Activated CD4-positive, alpha-beta T cell treated with anti-CD3 and anti-CD28 coated beads for 36 hours (primary cell): ENCODE measurements around the gene TCL1B. TPM values are rescaled to one million over a fixed set of nuclear protein-coding genes. Genes with fewer than 3 reads are reported as not detected.

Source experiments
- ATAC-seq: fragments of 200-7000 bp; cut with Tn5 transposase; one replicate; pipeline ENCODE4 v1.10.0; 2021; ENCODE audit warnings: mild to moderate bottlenecking, moderate library complexity
- CTCF ChIA-PET: fragments of 350-600 bp; sonication (Branson Sonifier 250); formaldehyde crosslinking; loops from one replicate; lab custom pipeline; 2021; ENCODE audit warnings: antibody characterized with exemption; lab: Charles Lee
- POLR2A ChIA-PET: fragments of 350-600 bp; sonication (Branson Sonifier 250); formaldehyde crosslinking; loops from one replicate; lab custom pipeline; 2021; ENCODE audit warnings: antibody characterized with exemption, inconsistent platforms; lab: Charles Lee
- DNase-seq: peaks from one replicate; pipeline ENCODE4 v3.0.0-alpha.2; 2020
- H3K27ac Mint-ChIP-seq: one replicate; pipeline ENCODE4 v1.8.0; 2021; ENCODE audit warnings: mixed read lengths
- H3K27me3 Mint-ChIP-seq: one replicate; pipeline ENCODE4 v1.8.0; 2021; ENCODE audit warnings: mixed read lengths
- H3K36me3 Mint-ChIP-seq: one replicate; pipeline ENCODE4 v1.8.0; 2021; ENCODE audit warnings: low read depth, mixed read lengths
- H3K4me1 Mint-ChIP-seq: one replicate; pipeline ENCODE4 v1.8.0; 2021; ENCODE audit warnings: mixed read lengths
- H3K4me3 Mint-ChIP-seq: one replicate; pipeline ENCODE4 v1.8.0; 2021; ENCODE audit warnings: mild to moderate bottlenecking, moderate library complexity, mixed read lengths
- H3K9me3 Mint-ChIP-seq: one replicate; pipeline ENCODE4 v1.8.0; 2021; ENCODE audit warnings: low read depth, mixed read lengths
- intact Hi-C, 2 experiments: fragments of 100-400 bp; cut with DNase I in 1 of 2; cut with micrococcal nuclease in 1 of 2; formaldehyde crosslinking; loops; one replicate each; pipeline versions ENCODE4 v1.14.2 to v1.15.1; 2022 to 2024; cut with DNase I, micrococcal nuclease
- total RNA-seq, 2 experiments: library from RNA; stranded (reverse); gene quantifications; one replicate each; pipeline ENCODE4 v1.2.3, GENCODE V29; 2021

Gene TCL1B
- total RNA-seq, 2 experiments from 2014 or later, result not detected

DNA sequence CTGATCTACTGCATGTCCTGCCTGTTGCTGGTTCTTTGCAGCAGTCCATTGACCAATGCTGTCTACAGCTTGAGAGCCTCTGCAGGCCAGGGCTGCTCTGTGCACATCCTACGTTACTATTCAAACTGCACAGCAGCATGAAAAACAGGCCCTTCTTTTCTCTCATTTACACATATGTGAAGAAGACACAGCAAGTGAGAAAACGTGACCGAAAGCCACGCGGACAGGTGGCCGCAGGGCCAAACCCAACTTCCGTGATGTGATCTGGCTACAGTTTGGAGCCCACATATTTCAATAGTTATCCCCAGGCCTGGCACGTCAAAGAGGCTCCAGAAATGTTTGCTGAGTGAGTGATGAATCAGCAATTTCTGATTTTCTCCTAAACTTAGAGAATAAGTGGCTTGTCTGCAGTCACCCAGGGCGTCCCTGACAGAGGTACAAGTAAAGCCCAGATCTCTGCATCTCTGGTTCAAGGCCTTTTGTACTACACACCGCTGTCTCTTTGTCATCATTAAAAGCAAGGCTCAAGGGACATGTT lies 17.9 kb upstream of the TCL1B start:
- POLR2A ChIA-PET, result no interaction called here
- H3K36me3 Mint-ChIP-seq, result no peaks in the 10 kb centered on the region
- no peak for DNase-seq

DNA sequence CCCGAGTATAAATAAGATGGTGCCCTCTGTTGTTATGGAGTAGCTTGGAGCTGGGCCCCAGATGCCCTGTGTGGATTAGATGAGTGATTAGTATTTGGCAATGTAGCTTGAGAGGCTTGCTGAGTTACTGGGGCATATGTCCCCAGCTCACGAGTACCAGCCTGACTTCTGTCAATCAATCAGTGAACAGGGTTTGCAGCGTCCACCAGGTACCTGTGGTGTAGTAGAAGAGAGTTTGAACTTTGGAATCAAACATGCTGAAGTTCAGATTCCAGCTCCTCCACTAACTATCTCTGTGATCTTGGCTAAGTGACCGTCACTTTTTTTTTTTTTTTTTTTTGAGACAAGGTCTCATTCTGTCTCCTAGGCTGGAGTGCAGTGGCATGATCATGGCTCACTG lies 11.6 kb upstream of the TCL1B start:
- DNase-seq (no peak), ATAC-seq (no peak)
- ChIA-PET POLR2A (no interaction called here), CTCF (interaction anchor here (0.7 to 1.4 kb wide), 3 partner anchors 9 to 232 kb away, joined by 3 to 4 read pairs (median 3); no protein-coding TSS in a partner anchor)
- Mint-ChIP-seq H3K9me3 (no peaks in the 10 kb centered on the region), H3K27me3 (peaks cover 26% of the 10 kb centered on the region), H3K27ac (no peak overlapping the region), H3K4me1 (no peaks in the 10 kb centered on the region), H3K4me3 (no peak overlapping the region), H3K36me3 (no peaks in the 10 kb centered on the region)
- intact Hi-C loops, result no loop called here

More for the DNA sequence above, 17.9 kb upstream of the TCL1B start:
- intact Hi-C loops, result no loop called here
- CTCF ChIA-PET, result no interaction called here
- H3K4me1 Mint-ChIP-seq, result no peaks in the 10 kb centered on the region
- ATAC-seq, result no peak
- no peaks in the 10 kb centered on the region for H3K9me3 Mint-ChIP-seq
- H3K4me3 Mint-ChIP-seq, result no peak overlapping the region
- peaks cover 9% of the 10 kb centered on the region for H3K27me3 Mint-ChIP-seq
- no peak overlapping the region for H3K27ac Mint-ChIP-seq

- Mint-ChIP-seq H3K9me3 (no peaks in the 10 kb centered on the region), H3K4me1 (no peaks in the 10 kb centered on the region), H3K36me3 (no peaks in the 10 kb centered on the region), H3K27me3 (peaks cover 22% of the 10 kb centered on the region), H3K27ac (no peak overlapping the region), H3K4me3 (no peak overlapping the region)
- intact Hi-C loops, result no loop called here
- DNase-seq (no peak), ATAC-seq (no peak)
- ChIA-PET CTCF (interaction anchor here (0.7 kb wide), 1 partner anchor 233 kb away, joined by 3 read pairs; no protein-coding TSS in a partner anchor), POLR2A (no interaction called here)
Measured at GRCh38 chr14:95675486-95675885, 10.7 kb upstream of the TCL1B start.

GRCh38 chr14:95677179-95677835 lies 8.9 kb upstream of the TCL1B start:
- ChIA-PET POLR2A (no interaction called here), CTCF (no interaction called here)
- intact Hi-C loops, result no loop called here
- no peaks in the 10 kb centered on the region for H3K9me3 Mint-ChIP-seq
- no peak for DNase-seq
- no peak overlapping the region for H3K4me3 Mint-ChIP-seq
- no peak for ATAC-seq
- no peaks in the 10 kb centered on the region for H3K4me1 Mint-ChIP-seq
- H3K36me3 Mint-ChIP-seq, result no peaks in the 10 kb centered on the region
- H3K27me3 Mint-ChIP-seq, result peaks cover 17% of the 10 kb centered on the region
- no peak overlapping the region for H3K27ac Mint-ChIP-seq

- POLR2A ChIA-PET, result no interaction called here
- ATAC-seq, result no peak
- CTCF ChIA-PET, result no interaction called here
- Mint-ChIP-seq H3K4me3 (no peak overlapping the region), H3K4me1 (no peaks in the 10 kb centered on the region), H3K36me3 (no peaks in the 10 kb centered on the region), H3K27me3 (peaks cover 23% of the 10 kb centered on the region), H3K27ac (no peak overlapping the region), H3K9me3 (no peaks in the 10 kb centered on the region)
- DNase-seq, result no peak
- intact Hi-C loops, result no loop called here
Measured at GRCh38 chr14:95679148-95679815, 6.9 kb upstream of the TCL1B start.

- DNase-seq, result no peak
- H3K9me3 Mint-ChIP-seq, result no peaks in the 10 kb centered on the region
- POLR2A ChIA-PET, result no interaction called here
- no peak overlapping the region for H3K27ac Mint-ChIP-seq
- intact Hi-C loops, result loop anchor here in 1 of 2 experiments (10.0 kb wide), 1 partner anchor 255 kb away; no protein-coding TSS in a partner anchor
- no peak overlapping the region for H3K4me3 Mint-ChIP-seq
- no peaks in the 10 kb centered on the region for H3K4me1 Mint-ChIP-seq
- no peak for ATAC-seq
- H3K27me3 Mint-ChIP-seq, result peaks cover 26% of the 10 kb centered on the region
- H3K36me3 Mint-ChIP-seq, result no peaks in the 10 kb centered on the region
- CTCF ChIA-PET, result interaction anchor here (0.7 kb wide), 1 partner anchor 120 kb away, joined by 3 read pairs; no protein-coding TSS in a partner anchor
Measured at GRCh38 chr14:95679998-95680735, 6.1 kb upstream of the TCL1B start.

GRCh38 chr14:95681153-95681552 lies 5.1 kb upstream of the TCL1B start:
- ATAC-seq, result no peak
- intact Hi-C loops, result loop anchor here in 1 of 2 experiments (10.0 kb wide), 1 partner anchor 256 kb away; no protein-coding TSS in a partner anchor
- CTCF ChIA-PET, result interaction anchor here (0.6 kb wide), 1 partner anchor 58 kb away, joined by 3 read pairs; no protein-coding TSS in a partner anchor

DNA sequence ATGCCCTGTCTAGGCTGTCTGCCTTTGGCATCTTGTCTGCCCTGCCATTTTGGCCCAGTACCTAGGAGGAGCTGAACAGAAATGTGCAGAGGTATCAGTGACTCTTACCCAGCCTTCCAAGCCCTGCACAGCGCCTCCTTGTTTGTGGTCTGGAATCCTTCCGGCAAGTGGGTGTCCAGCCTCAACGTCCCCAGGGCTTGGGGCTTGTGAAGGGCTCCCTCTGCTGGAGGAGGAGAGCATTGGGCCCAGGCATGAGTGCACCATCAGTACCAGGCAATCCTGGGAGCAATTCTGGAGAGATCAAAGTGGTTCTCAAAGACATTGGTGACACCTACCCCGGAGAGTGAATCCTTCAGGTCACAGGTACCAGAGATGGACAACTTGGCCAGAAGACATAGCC lies 2.4 kb upstream of the TCL1B start:
- Mint-ChIP-seq H3K27me3 (peaks cover 20% of the 10 kb centered on the region), H3K4me1 (no peaks in the 10 kb centered on the region), H3K36me3 (no peaks in the 10 kb centered on the region), H3K9me3 (no peaks in the 10 kb centered on the region), H3K4me3 (no peak overlapping the region), H3K27ac (no peak overlapping the region)
- POLR2A ChIA-PET, result no interaction called here
- DNase-seq, result peak; percentile 52
- intact Hi-C loops, result loop anchor here (1.0 to 10.0 kb wide), 3 partner anchors 122 to 259 kb away; no protein-coding TSS in a partner anchor
- CTCF ChIA-PET, result interaction anchor here (1.0 to 2.2 kb wide), 9 partner anchors 10 to 128 kb away, joined by 3 to 10 read pairs (median 3); no protein-coding TSS in a partner anchor
- ATAC-seq, result peak; percentile 53

More at GRCh38 chr14:95681153-95681552, 5.1 kb upstream of the TCL1B start:
- Mint-ChIP-seq H3K27me3 (peaks cover 25% of the 10 kb centered on the region), H3K36me3 (no peaks in the 10 kb centered on the region), H3K4me1 (no peaks in the 10 kb centered on the region), H3K27ac (no peak overlapping the region), H3K4me3 (no peak overlapping the region), H3K9me3 (no peaks in the 10 kb centered on the region)
- no peak for DNase-seq
- POLR2A ChIA-PET, result no interaction called here

- H3K4me1 Mint-ChIP-seq, result no peaks in the 10 kb centered on the region
- intact Hi-C loops, result loop anchor here in 1 of 2 experiments (10.0 kb wide), 1 partner anchor 262 kb away; no protein-coding TSS in a partner anchor
- H3K27me3 Mint-ChIP-seq, result peaks cover 14% of the 10 kb centered on the region
- no peak for ATAC-seq
- no peaks in the 10 kb centered on the region for H3K9me3 Mint-ChIP-seq
- no peak overlapping the region for H3K4me3 Mint-ChIP-seq
- ChIA-PET CTCF (no interaction called here), POLR2A (no interaction called here)
- no peak overlapping the region for H3K27ac Mint-ChIP-seq
- DNase-seq, result no peak
- no peaks in the 10 kb centered on the region for H3K36me3 Mint-ChIP-seq
Measured at GRCh38 chr14:95686935-95687334, 709 bp downstream of the TCL1B start.

GRCh38 chr14:95689441-95689840 lies 3.2 kb downstream of the TCL1B start:
- Mint-ChIP-seq H3K36me3 (no peaks in the 10 kb centered on the region), H3K9me3 (no peaks in the 10 kb centered on the region), H3K4me1 (no peaks in the 10 kb centered on the region), H3K27me3 (peaks cover 13% of the 10 kb centered on the region), H3K27ac (no peak overlapping the region), H3K4me3 (no peak overlapping the region)
- DNase-seq (no peak), ATAC-seq (no peak)
- POLR2A ChIA-PET, result no interaction called here
- CTCF ChIA-PET, result interaction anchor here (0.5 to 1.1 kb wide), 2 partner anchors 49 to 691 kb away, joined by 3 to 4 read pairs; no protein-coding TSS in a partner anchor
- intact Hi-C loops, result loop anchor here in 1 of 2 experiments (10.0 kb wide), 1 partner anchor 265 kb away; no protein-coding TSS in a partner anchor

- no peak for ATAC-seq
- Mint-ChIP-seq H3K27ac (no peak overlapping the region), H3K36me3 (no peaks in the 10 kb centered on the region), H3K27me3 (peaks cover 12% of the 10 kb centered on the region), H3K9me3 (no peaks in the 10 kb centered on the region), H3K4me3 (no peak overlapping the region), H3K4me1 (no peaks in the 10 kb centered on the region)
- CTCF ChIA-PET, result no interaction called here
- POLR2A ChIA-PET, result no interaction called here
- intact Hi-C loops, result no loop called here
- no peak for DNase-seq
Measured at GRCh38 chr14:95690815-95691214, 4.6 kb downstream of the TCL1B start.
